Mesendoderm (in vitro differentiated cells): Measurements from ENCODE around the gene C22orf31.

Experiments
- DNase-seq: peaks from one replicate; pipeline ENCODE4 v3.0.0; 2013
- H2AK5ac ChIP-seq: 2 replicates; pipeline ENCODE4 v1.6.1; 2013; ENCODE audit warnings: low read length, inconsistent platforms
- H2BK120ac ChIP-seq: 2 replicates; pipeline ENCODE4 v1.6.1; 2013; ENCODE audit warnings: low read depth, mild to moderate bottlenecking, low read length, moderate library complexity, mixed read lengths
- H2BK15ac ChIP-seq: replicated peaks from 2 replicates; pipeline ENCODE4 v1.6.1; 2013; ENCODE audit warnings: low read depth, mild to moderate bottlenecking, moderate library complexity
- H2BK5ac ChIP-seq: 2 replicates; pipeline ENCODE4 v1.6.1; 2013; ENCODE audit warnings: low read length, inconsistent platforms
- H3K18ac ChIP-seq: 2 replicates; pipeline ENCODE4 v1.6.1; 2013; ENCODE audit warnings: mild to moderate bottlenecking, low read length, mixed read lengths
- H3K23ac ChIP-seq: one replicate; pipeline ENCODE4 v1.6.1; 2013; ENCODE audit warnings: low read length
- H3K27ac ChIP-seq: 2 replicates; pipeline ENCODE4 v1.5.1; 2013; ENCODE audit warnings: low read depth, mild to moderate bottlenecking, inconsistent platforms, low read length, moderate library complexity
- H3K27me3 ChIP-seq: 2 replicates; pipeline ENCODE4 v1.6.1; 2013; ENCODE audit warnings: low read length, control low read depth, mild to moderate bottlenecking, inconsistent platforms; ENCODE audit not compliant: insufficient read depth, poor library complexity
- H3K36me3 ChIP-seq: 2 replicates; pipeline ENCODE4 v1.6.1; 2013; ENCODE audit warnings: low read length, inconsistent platforms; ENCODE audit not compliant: control insufficient read depth, insufficient read depth
- H3K4ac ChIP-seq: one replicate; pipeline ENCODE4 v1.6.1; 2013; ENCODE audit warnings: low read depth, mild to moderate bottlenecking, low read length, moderate library complexity
- H3K4me1 ChIP-seq: 2 replicates; pipeline ENCODE4 v1.6.1; 2013; ENCODE audit warnings: low read depth, low read length, inconsistent platforms; ENCODE audit not compliant: control insufficient read depth
- H3K4me2 ChIP-seq: 2 replicates; pipeline ENCODE4 v1.6.1; 2013; ENCODE audit warnings: low read length
- H3K4me3 ChIP-seq: 2 replicates; pipeline ENCODE4 v1.5.1; 2013; ENCODE audit warnings: mild to moderate bottlenecking, low read length
- H3K56ac ChIP-seq: one replicate; pipeline ENCODE4 v1.6.1; 2013; ENCODE audit warnings: low read length
- H3K79me1 ChIP-seq: 2 replicates; pipeline ENCODE4 v1.6.1; 2013; ENCODE audit warnings: low read length, inconsistent platforms
- H3K79me2 ChIP-seq: 2 replicates; pipeline ENCODE4 v1.6.1; 2013; ENCODE audit warnings: mild to moderate bottlenecking, low read length; ENCODE audit not compliant: control insufficient read depth, insufficient read depth
- H3K9ac ChIP-seq: 2 replicates; pipeline ENCODE4 v1.6.1; 2013; ENCODE audit warnings: low read length, inconsistent platforms
- H4K5ac ChIP-seq: one replicate; pipeline ENCODE4 v1.6.1; 2013; ENCODE audit warnings: low read length
- H4K8ac ChIP-seq: one replicate; pipeline ENCODE4 v1.6.1; 2013; ENCODE audit warnings: low read depth, mild to moderate bottlenecking, control low read depth, low read length, moderate library complexity
- WGBS: extraction: QIAGEN DNeasy Blood & Tissue Kit; methylation state at CpG from one replicate; pipeline ENCODE4 v1.1.7; 2013; ENCODE audit warnings: low lambda C conversion rate, missing lambda C conversion rate; ENCODE audit not compliant: insufficient coverage; ENCODE audit errors: extremely low coverage; 5-methylcytosine and 5-hydroxymethylcytosine counted together

Gene C22orf31

DNA sequence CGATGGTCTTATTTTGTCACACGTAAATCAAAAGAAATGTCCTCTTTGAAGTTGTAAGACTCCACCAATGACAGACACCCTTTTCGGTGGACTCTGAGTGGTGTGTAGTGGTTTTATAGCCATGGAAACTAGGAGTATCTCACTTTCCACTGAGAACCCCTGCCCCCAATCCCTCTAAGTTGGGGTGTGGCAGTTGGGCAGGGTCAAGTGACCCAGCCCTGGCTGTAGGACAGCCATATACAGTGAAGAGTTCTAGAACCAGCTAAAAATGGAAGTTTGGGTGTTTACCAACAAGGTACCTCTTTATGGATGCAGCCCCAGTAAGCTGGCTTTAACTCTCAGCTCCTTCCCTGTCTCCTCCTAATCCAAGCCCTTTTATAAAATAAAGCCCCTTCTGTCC lies 5.2 kb downstream of the C22orf31 start:
- Histone ChIP-seq H3K18ac (peak overlapping the region; percentile 25), H3K4me3 (no peak overlapping the region), H3K23ac (no peak overlapping the region), H2BK15ac (no peak overlapping the region), H4K8ac (no peak overlapping the region), H3K27ac (no peak overlapping the region), H3K4me2 (no peak overlapping the region), H3K79me1 (no peaks in the 10 kb centered on the region), H3K27me3 (no peaks in the 10 kb centered on the region), H2BK120ac (no peak overlapping the region), H3K36me3 (no peaks in the 10 kb centered on the region), H2AK5ac (no peak overlapping the region), H3K4me1 (peaks cover 5% of the 10 kb centered on the region), H2BK5ac (no peak overlapping the region), H3K4ac (no peak overlapping the region), H3K79me2 (no peaks in the 10 kb centered on the region), H4K5ac (no peak overlapping the region), H3K9ac (no peak overlapping the region), H3K56ac (no peak overlapping the region)
- WGBS: no CpG with 5 or more reads among the region's 3 CpGs
- DNase-seq: no peak

DNA sequence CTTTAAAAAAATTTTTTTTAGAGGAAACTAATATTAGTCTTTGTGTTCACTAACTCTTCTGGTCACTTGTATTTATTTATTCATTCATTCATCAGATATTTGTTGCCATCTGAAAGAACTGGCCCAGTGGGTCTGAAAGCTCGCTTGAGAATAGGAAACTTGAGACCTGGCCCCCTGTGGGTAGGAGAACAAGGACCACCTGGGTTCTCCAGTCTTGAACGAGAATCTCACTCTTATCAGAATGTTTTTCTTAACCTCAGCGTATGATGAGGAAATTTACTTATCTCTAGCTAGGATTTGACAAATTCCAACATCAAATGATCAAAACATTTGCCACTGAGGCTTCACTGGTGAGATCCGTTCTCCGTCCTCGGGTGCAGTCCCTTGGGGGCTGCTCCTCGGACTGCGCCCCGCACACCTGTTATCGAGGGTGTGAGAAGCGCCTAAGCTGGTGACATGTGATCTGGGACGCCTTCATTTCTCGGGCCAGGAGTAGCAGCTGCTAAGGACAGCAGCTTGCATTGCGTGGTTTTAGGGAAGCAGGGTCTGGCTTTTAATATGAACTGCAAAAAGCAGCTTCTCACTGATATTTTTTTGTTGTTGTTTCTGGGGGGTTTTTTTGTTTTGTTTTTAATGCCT lies 6.3 kb downstream of the C22orf31 start:
- no peak overlapping the region for H4K8ac ChIP-seq
- H3K4me1 ChIP-seq: peaks cover 5% of the 10 kb centered on the region
- H2BK120ac ChIP-seq: no peak overlapping the region
- H3K56ac ChIP-seq: peak overlapping the region; percentile 5
- WGBS: no CpG with 5 or more reads among the region's 14 CpGs
- H2BK15ac ChIP-seq: no peak overlapping the region
- H2BK5ac ChIP-seq: no peak overlapping the region
- no peak overlapping the region for H4K5ac ChIP-seq
- H3K4me2 ChIP-seq: no peak overlapping the region
- no peak overlapping the region for H2AK5ac ChIP-seq
- H3K79me2 ChIP-seq: no peaks in the 10 kb centered on the region
- peak; percentile 48 for DNase-seq
- H3K9ac ChIP-seq: no peak overlapping the region
- no peaks in the 10 kb centered on the region for H3K36me3 ChIP-seq
- H3K23ac ChIP-seq: no peak overlapping the region
- no peaks in the 10 kb centered on the region for H3K27me3 ChIP-seq
- H3K4ac ChIP-seq: no peak overlapping the region
- H3K18ac ChIP-seq: no peak overlapping the region
- H3K4me3 ChIP-seq: no peak overlapping the region
- H3K27ac ChIP-seq: no peak overlapping the region
- no peaks in the 10 kb centered on the region for H3K79me1 ChIP-seq

DNA sequence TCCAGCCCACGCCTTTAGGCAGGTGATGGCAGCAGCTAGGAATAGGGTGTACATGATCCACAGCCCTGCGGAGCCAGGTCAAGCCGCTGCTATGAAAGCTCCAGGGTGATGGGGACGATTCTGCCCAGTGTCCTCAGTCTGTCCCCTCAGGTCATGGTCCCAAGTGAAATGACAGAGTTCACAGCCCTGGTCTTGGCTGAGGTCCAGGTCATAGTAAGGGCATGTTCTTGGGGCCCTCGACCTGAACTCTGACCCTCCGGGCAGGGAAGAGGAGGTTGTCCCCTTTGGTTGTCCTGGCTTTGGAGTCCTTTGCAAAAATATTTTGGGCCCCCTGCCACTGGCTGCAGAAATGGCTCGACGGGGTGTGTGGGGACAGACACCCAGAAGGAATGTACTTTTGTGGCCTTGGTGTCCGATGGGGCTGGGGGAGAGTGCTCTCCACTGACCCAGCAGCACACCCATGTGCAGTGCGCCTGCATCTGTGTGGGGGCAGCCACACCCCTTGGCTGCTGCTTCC lies 7.3 kb downstream of the C22orf31 start:
- WGBS: no CpG with 5 or more reads among the region's 10 CpGs

DNA sequence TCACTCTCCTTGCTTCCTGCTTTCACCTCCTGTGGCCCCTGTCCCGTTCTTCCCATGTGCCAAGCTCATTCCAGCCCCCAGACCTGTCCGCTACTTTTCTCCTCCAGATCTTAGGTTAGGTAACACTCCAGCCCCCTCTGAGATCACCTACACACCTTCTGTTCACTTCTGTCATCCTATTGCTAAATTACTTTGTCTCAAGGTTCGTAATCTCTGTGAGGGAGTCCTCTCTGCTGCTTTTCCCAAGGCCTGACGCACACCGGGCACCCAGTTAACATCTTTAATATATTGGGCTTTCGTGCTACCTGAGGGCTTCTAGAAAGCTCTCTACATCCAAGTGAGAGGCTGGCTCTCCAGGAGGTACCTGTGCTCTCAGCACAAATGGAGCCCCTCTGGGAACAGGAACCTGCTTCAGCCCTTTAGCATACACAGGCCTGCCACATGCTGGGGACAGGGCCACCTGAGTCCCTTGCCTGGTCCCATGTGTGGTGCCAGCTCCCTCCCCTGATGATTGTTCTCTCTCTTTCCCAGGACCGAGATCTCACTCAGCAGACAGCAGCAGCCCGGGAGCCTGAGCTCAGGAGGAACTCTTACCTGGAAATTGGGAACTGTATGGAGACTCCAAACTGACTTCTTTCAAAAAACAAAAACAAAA lies 8.5 kb downstream of the C22orf31 start:
- Histone ChIP-seq H4K5ac (no peak overlapping the region), H3K4me1 (peaks cover 5% of the 10 kb centered on the region), H3K36me3 (peaks cover 2% of the 10 kb centered on the region), H3K9ac (no peak overlapping the region), H2BK5ac (no peak overlapping the region), H3K79me1 (no peaks in the 10 kb centered on the region), H4K8ac (no peak overlapping the region), H3K27me3 (no peaks in the 10 kb centered on the region), H3K79me2 (no peaks in the 10 kb centered on the region), H3K4me2 (no peak overlapping the region), H3K4me3 (no peak overlapping the region), H3K18ac (no peak overlapping the region), H2AK5ac (no peak overlapping the region), H3K56ac (no peak overlapping the region), H2BK120ac (no peak overlapping the region), H3K27ac (no peak overlapping the region), H3K23ac (no peak overlapping the region), H2BK15ac (no peak overlapping the region), H3K4ac (no peak overlapping the region)
- WGBS: no CpG with 5 or more reads among the region's 8 CpGs
- DNase-seq: no peak

More for the DNA sequence above, 7.3 kb downstream of the C22orf31 start:
- H2BK15ac ChIP-seq: no peak overlapping the region
- no peak overlapping the region for H3K18ac ChIP-seq
- peaks cover 5% of the 10 kb centered on the region for H3K4me1 ChIP-seq
- no peak overlapping the region for H2BK120ac ChIP-seq
- H3K27ac ChIP-seq: no peak overlapping the region
- no peaks in the 10 kb centered on the region for H3K27me3 ChIP-seq
- H3K79me2 ChIP-seq: no peaks in the 10 kb centered on the region
- peak overlapping the region; percentile 22 for H3K56ac ChIP-seq
- H2BK5ac ChIP-seq: no peak overlapping the region
- H4K5ac ChIP-seq: no peak overlapping the region
- H3K4me2 ChIP-seq: no peak overlapping the region
- DNase-seq: no peak
- H3K23ac ChIP-seq: no peak overlapping the region
- no peak overlapping the region for H3K4ac ChIP-seq
- no peak overlapping the region for H3K4me3 ChIP-seq
- H4K8ac ChIP-seq: no peak overlapping the region
- H3K79me1 ChIP-seq: no peaks in the 10 kb centered on the region
- no peaks in the 10 kb centered on the region for H3K36me3 ChIP-seq
- H2AK5ac ChIP-seq: no peak overlapping the region
- H3K9ac ChIP-seq: no peak overlapping the region

DNA sequence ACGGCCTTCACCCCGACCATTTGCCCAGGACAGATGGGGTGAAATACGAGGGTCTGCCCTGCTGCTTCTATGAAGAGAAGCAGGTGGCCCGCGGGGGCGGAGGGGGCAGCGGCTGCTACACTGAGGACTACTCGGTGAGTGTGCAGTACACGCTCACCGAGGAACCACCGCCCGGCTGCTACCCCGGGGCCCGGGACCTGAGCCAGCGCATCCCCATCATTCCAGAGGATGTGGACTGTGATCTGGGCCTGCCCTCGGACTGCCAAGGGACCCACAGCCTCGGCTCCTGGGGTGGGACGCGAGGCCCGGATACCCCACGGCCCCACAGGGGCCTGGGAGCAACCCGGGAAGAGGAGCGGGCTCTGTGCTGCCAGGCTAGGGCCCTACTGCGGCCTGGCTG lies 11.2 kb downstream of the C22orf31 start:
- peaks cover 2% of the 10 kb centered on the region for H3K36me3 ChIP-seq
- DNase-seq: no peak
- WGBS: no CpG with 5 or more reads among the region's 24 CpGs

More for the DNA sequence above, 11.2 kb downstream of the C22orf31 start:
- Histone ChIP-seq H4K5ac (no peak overlapping the region), H3K4me3 (no peak overlapping the region), H3K27ac (no peak overlapping the region), H2BK5ac (no peak overlapping the region), H3K4me1 (peaks cover 2% of the 10 kb centered on the region), H3K79me1 (no peaks in the 10 kb centered on the region), H3K9ac (no peak overlapping the region), H3K79me2 (no peaks in the 10 kb centered on the region), H3K56ac (no peak overlapping the region), H2BK15ac (no peak overlapping the region), H3K4me2 (no peak overlapping the region), H3K27me3 (no peaks in the 10 kb centered on the region), H3K18ac (no peak overlapping the region), H4K8ac (no peak overlapping the region), H3K23ac (no peak overlapping the region), H3K4ac (no peak overlapping the region), H2AK5ac (no peak overlapping the region), H2BK120ac (no peak overlapping the region)
